ENCODE results near the gene NSMF. TPM values are rescaled to one million over a fixed set of nuclear protein-coding genes. Genes with fewer than 3 reads are reported as not detected.
"Not testable (repeated sequence)": the region's sequence is repeated elsewhere in the genome, so short reads cannot be mapped to it uniquely, and the experiment has no call there.

The NSMF gene
- total RNA-seq, 2 experiments from 2014 or later: 57.6 to 60.3 TPM

DNA sequence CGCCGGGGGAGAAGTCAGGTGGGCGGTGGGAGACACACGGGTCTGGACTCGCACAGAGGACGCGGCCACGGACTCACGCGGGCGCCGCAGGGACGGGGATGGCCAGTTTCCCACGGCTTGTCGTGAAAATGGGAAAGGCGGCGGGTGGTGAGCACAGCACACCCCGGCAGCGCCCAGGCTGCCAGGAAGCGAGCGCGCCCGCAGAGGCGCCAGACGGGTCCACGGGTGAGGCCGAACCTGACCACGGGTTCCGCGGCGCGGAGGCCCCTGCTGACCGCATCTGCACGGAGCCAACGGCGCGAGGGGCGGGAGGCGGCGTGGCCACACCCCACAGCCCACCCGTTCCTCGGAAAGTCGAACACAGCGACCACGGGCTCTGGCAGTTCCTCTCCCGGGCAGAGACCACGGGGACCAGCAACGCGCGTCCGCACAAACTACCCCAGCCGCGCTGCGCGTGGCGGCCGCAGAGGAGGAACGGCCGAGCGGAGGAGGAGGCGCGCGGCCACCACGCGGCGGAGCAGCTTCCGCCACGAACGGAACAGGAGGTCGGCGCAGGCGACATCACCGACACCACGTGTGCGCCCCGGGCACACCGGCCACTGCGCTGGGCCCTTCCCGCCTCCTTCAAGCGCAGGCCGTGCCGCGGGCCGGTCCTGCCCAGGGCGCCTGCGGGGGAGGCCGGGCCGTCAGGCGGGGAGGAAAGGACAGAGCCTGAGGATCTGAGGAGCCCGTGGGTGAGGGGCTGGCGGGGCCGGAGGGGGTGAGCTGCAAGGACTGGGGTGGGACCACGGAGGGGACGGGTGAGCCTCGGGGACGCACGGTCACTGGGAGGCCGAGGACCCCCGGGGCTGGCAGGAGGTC is 41.7 kb downstream of the NSMF start:
- H3K4me3 Mint-ChIP-seq: peak overlapping the region; percentile 34
- no peaks in the 10 kb centered on the region for H3K9me3 Mint-ChIP-seq
- POLR2A ChIA-PET: no interaction called here
- H3K36me3 Mint-ChIP-seq (ENCODE audit: low read depth): no peaks in the 10 kb centered on the region
- H3K27ac Mint-ChIP-seq: no peak overlapping the region
- peaks cover 20% of the 10 kb centered on the region for H3K4me1 Mint-ChIP-seq
- DNase-seq: no peak
- CTCF ChIA-PET: interaction anchor here (1.1 kb wide), 1 partner anchor 131 kb away, joined by 3 read pairs; no protein-coding TSS in a partner anchor
- no peaks in the 10 kb centered on the region for H3K27me3 Mint-ChIP-seq

DNA sequence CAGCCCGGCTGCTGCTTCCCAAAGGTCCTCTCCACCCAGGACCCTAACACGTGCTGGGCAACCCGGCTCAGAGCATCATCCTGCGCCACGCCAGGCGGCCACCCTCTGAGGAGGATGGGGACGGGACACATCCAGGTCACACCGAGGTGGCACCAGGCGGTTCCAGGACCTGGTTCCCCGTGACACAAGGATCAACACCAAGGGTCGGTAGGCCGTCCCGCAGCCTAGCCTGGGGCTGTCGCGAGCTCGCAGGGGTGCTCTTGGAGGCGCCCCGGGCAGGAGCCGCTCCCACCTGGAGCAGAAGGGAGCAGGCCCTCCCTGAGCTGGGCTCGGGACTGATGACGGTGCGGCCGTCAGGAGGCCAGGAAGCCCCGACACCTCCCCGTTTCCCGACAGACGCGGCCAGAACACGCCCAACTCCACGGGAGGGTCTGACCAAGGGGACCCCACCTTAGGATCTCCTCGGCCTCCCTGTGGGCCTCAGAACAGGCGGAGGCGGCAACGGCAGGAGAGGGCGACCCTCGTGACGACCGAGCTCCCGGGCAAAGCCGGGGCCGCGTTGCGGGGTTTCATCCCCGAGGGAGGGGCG is 42.5 kb downstream of the NSMF start:
- CTCF ChIA-PET: no interaction called here

DNA sequence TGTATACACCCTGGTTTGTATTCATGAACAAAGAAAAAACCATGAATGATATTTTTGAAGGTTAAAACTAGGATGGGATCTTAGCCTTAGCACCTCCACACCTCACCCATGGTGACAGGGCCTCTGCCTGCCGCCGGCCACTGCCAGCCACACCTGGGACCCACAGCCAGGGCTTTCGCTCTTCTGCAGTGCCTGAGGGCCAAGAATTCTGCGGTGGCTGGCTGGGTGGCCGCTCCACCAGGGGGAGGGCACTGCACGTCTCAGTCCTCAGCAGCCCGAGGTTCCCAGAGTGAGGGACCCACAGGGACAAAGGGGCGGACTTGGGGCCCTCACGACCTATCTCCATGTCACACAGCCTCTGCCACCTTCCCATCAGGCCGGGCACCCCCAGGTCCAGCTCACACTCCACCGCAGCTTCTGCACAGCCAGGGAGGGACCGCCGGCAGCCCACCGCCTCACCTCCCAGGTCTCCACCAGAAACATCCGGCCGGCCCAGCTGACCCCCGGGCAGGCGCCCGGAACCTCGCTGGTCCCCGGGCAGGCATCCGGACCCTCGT is 43.0 kb downstream of the NSMF start:
- Mint-ChIP-seq H3K27me3 (no peaks in the 10 kb centered on the region), H3K9me3 (no peaks in the 10 kb centered on the region), H3K36me3 (ENCODE audit: low read depth) (no peaks in the 10 kb centered on the region), H3K4me1 (peaks cover 16% of the 10 kb centered on the region), H3K27ac (no peak overlapping the region), H3K4me3 (no peak overlapping the region)
- DNase-seq: no peak
- POLR2A ChIA-PET: no interaction called here
- CTCF ChIA-PET: no interaction called here

More for the DNA sequence above, 42.5 kb downstream of the NSMF start:
- H3K27ac Mint-ChIP-seq: no peak overlapping the region
- no peak for DNase-seq
- POLR2A ChIA-PET: no interaction called here
- H3K36me3 Mint-ChIP-seq (ENCODE audit: low read depth): no peaks in the 10 kb centered on the region
- H3K4me3 Mint-ChIP-seq: no peak overlapping the region
- peaks cover 15% of the 10 kb centered on the region for H3K4me1 Mint-ChIP-seq
- no peaks in the 10 kb centered on the region for H3K27me3 Mint-ChIP-seq
- no peaks in the 10 kb centered on the region for H3K9me3 Mint-ChIP-seq

DNA sequence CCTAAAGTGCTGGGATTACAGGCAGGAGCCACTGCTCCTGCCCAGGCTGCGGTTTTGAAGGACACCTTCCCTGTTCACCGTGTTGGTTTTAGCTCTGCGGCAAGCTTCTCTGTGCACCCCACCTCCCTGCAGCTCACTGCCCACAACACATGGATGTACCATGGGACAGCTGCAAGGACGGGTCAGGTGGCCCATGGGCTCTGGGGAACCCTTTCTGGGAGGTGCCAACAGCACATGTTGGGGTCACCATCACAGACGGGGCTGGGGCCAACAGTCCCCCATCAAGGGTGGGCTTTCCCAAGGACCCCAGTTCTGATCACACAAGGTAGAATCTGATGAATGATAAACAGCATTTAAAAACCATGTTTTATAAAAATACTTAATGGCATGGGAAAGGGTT is 43.7 kb downstream of the NSMF start:
- no peak for DNase-seq
- no peaks in the 10 kb centered on the region for H3K36me3 Mint-ChIP-seq (ENCODE audit: low read depth)
- H3K4me3 Mint-ChIP-seq: no peak overlapping the region
- no peaks in the 10 kb centered on the region for H3K27me3 Mint-ChIP-seq
- POLR2A ChIA-PET: no interaction called here
- peaks cover 17% of the 10 kb centered on the region for H3K4me1 Mint-ChIP-seq
- H3K9me3 Mint-ChIP-seq: no peaks in the 10 kb centered on the region
- no peak overlapping the region for H3K27ac Mint-ChIP-seq
- CTCF ChIA-PET: no interaction called here

DNA sequence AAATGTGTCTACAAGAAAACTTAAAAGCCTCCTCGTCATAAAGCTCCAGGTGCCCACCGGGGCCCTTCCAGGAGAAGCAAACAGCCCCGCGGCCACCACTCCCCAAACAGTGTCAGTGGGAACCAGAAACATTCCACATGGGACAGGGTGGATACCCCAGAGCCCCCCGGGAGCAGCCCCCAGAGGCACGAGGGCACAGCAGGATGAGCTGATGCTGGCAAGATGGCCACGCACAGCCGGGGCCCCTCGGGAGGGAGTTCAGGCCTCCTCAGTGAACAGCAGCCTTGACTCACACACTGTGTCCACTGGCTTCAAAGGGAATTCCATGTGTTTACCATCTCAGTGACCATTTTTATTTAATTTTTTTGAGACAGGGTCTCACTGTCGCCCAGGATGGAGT is 46.7 kb downstream of the NSMF start:
- ChIA-PET CTCF (interaction anchor here (0.6 to 1.4 kb wide), 2 partner anchors 10 to 213 kb away, joined by 3 to 4 read pairs; partner anchors contain the start of genes EXD3 and NOXA1), POLR2A (no interaction called here)
- Mint-ChIP-seq H3K27ac (no peak overlapping the region), H3K36me3 (ENCODE audit: low read depth) (no peaks in the 10 kb centered on the region), H3K27me3 (no peaks in the 10 kb centered on the region), H3K4me3 (no peak overlapping the region), H3K4me1 (peaks cover 17% of the 10 kb centered on the region), H3K9me3 (no peaks in the 10 kb centered on the region)
- DNase-seq: no peak

DNA sequence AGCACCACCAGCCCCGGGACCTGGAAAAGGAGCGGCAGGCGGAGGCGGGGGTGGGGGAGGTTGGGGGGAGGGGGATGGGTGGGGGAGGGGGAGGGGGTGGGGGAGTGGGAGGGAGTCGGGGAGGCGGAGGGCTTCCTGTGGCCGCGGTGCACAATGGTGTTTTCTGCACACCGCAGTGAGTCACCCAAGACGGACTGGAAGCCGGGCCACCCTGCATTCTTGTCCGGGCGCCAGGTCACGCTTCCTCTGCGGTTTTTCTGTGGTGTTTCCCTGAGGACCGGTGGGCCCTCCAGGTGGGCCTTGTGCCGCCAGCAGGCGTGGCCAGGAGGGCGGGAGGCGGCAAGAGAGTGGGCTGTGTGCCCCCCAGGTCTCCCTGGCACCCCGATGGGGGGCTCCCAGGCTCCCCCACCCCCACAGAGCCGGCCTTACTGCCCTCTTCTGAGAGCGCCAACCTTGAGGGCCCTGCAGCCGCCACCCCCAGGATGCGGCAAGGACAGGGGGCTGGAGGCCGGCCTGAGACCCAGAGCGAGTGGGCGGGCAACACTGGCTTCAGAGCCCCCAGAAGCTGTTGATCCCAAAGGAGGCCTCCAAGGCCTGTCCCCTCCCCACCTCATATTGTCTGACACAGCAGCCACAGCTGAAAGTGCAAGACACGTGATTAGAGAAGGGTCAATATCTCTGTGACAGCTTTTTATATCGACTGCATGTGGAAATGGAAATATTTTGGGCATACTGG is 47.3 kb downstream of the NSMF start:
- DNase-seq: peak; percentile 26
- H3K27ac Mint-ChIP-seq: no peak overlapping the region
- H3K9me3 Mint-ChIP-seq: no peaks in the 10 kb centered on the region
- no peaks in the 10 kb centered on the region for H3K36me3 Mint-ChIP-seq (ENCODE audit: low read depth)
- no peak overlapping the region for H3K4me3 Mint-ChIP-seq
- no peaks in the 10 kb centered on the region for H3K27me3 Mint-ChIP-seq
- ChIA-PET CTCF (interaction anchor here (1.4 to 2.9 kb wide), 3 partner anchors 11 to 33 kb away, joined by 4 to 10 read pairs (median 6); partner anchors contain the start of genes EXD3 and NOXA1), POLR2A (no interaction called here)
- peaks cover 17% of the 10 kb centered on the region for H3K4me1 Mint-ChIP-seq

DNA sequence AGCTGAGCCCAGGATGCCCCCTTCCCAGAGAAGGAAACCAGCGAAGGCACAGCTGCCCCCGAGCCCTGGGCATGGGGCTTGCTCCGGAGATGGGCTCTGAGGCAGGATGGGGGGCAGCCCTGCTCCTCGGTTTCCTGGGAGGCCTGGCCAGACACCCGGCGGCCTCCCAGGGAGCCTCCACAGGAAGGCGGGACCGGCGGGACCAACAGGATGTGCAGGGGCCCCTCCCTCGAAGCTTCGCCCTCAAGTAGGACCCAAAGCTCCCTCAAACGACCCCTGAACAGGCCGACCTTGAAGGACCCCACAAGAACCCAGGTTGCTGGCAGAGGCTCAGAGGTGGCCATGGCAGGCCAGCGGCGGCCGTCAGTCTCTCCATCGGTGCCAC is 47.9 kb downstream of the NSMF start:
- H3K4me1 Mint-ChIP-seq: peaks cover 17% of the 10 kb centered on the region
- ChIA-PET POLR2A (no interaction called here), CTCF (interaction anchor here (1.9 to 2.9 kb wide), 2 partner anchors 12 to 33 kb away, joined by 6 to 10 read pairs; partner anchors contain the start of genes EXD3 and NOXA1)
- DNase-seq: no peak
- H3K36me3 Mint-ChIP-seq (ENCODE audit: low read depth): no peaks in the 10 kb centered on the region
- H3K4me3 Mint-ChIP-seq: no peak overlapping the region
- no peak overlapping the region for H3K27ac Mint-ChIP-seq
- no peaks in the 10 kb centered on the region for H3K27me3 Mint-ChIP-seq
- H3K9me3 Mint-ChIP-seq: no peaks in the 10 kb centered on the region

DNA sequence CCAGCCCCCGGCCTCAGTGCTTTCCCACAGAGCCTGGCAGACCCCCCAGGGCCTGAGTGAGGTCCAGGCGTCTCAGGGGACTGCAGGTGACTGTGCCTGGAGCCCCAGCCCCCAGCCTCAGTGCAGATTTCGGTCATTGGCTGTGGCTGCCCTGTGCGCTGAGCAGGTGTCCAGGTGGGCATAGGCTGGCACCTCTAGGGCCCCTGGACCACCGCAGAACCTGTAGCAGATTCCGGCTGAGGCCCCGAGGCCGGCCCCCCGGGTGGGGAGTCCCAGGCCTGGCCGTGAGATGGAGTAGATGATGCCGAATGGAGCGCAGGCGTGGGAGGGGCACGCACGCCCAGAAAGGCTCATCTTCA is 48.3 kb downstream of the NSMF start:
- DNase-seq: no peak
- no peaks in the 10 kb centered on the region for H3K9me3 Mint-ChIP-seq
- no peaks in the 10 kb centered on the region for H3K27me3 Mint-ChIP-seq
- H3K27ac Mint-ChIP-seq: no peak overlapping the region
- no peak overlapping the region for H3K4me3 Mint-ChIP-seq
- ChIA-PET CTCF (interaction anchor here (1.2 to 2.9 kb wide), 3 partner anchors 12 to 109 kb away, joined by 6 to 10 read pairs (median 6); partner anchors contain the start of genes EXD3, NOXA1 and NRARP), POLR2A (no interaction called here)
- peaks cover 17% of the 10 kb centered on the region for H3K4me1 Mint-ChIP-seq
- no peaks in the 10 kb centered on the region for H3K36me3 Mint-ChIP-seq (ENCODE audit: low read depth)

DNA sequence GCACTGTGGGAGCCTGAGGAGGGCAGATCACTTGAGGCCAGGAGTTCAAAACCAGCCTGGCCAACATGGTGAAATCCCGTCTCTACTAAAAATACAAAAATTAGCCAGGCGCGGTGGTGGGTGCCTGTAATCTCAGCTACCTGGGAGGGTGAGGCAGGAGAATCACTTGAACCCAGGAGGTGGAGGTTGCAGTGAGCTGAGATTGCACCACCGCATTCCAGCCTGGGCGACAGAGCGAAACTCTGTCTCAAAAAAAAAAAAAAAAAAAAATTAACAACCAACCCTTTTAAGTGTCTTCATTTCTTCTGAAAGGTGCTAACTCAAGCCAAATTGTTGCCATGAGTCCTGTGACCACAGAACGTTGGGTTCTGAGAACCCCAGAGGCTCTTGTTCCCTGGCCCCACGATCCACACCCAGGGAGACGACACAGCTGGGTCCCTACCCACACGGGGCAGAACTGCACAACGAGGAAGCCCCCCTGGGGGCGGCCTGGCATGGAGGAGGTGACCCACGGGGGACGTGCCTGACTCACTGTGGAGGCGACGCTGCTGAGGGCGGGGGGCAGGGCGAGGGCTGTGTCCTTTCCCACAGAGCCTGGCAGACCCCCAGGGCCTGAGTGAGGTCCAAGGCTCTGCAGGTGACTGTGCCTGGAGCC is 48.8 kb downstream of the NSMF start:
- CTCF ChIA-PET: interaction anchor here (1.2 to 2.9 kb wide), 3 partner anchors 13 to 108 kb away, joined by 6 to 10 read pairs (median 6); partner anchors contain the start of genes EXD3, NOXA1 and NRARP
- H3K27me3 Mint-ChIP-seq; H3K36me3 Mint-ChIP-seq (ENCODE audit: low read depth); H3K27ac Mint-ChIP-seq; H3K4me3 Mint-ChIP-seq; H3K9me3 Mint-ChIP-seq; DNase-seq; POLR2A ChIA-PET: not testable (repeated sequence)
- H3K4me1 Mint-ChIP-seq: peaks cover 17% of the 10 kb centered on the region

DNA sequence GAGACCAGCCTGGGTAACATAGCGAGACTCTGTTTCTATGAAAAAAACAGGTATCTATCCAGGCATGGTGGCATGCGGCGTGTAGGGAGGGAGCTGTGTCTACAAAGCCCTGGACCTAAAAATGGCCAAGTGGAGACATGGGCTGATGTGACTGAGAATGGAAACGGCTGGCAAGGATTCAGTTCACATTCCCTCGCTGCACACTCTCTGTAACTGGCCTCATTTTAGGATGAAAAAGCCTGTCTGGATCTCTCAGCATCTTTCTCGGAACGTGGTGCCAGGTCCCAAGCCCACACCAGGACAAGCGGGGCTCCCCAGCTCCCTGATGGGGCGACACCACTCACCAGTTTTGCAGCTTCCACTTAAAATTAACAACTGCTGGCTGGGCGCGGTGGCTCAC is 49.6 kb downstream of the NSMF start:
- ChIA-PET POLR2A (no interaction called here), CTCF (interaction anchor here (1.2 to 2.9 kb wide), 2 partner anchors 13 to 107 kb away, joined by 6 to 10 read pairs; partner anchors contain the start of genes EXD3, NOXA1 and NRARP)
- Mint-ChIP-seq H3K27me3 (peaks cover 3% of the 10 kb centered on the region), H3K27ac (no peak overlapping the region), H3K9me3 (no peaks in the 10 kb centered on the region), H3K4me3 (no peak overlapping the region), H3K4me1 (peaks cover 17% of the 10 kb centered on the region), H3K36me3 (ENCODE audit: low read depth) (no peaks in the 10 kb centered on the region)
- no peak for DNase-seq

DNA sequence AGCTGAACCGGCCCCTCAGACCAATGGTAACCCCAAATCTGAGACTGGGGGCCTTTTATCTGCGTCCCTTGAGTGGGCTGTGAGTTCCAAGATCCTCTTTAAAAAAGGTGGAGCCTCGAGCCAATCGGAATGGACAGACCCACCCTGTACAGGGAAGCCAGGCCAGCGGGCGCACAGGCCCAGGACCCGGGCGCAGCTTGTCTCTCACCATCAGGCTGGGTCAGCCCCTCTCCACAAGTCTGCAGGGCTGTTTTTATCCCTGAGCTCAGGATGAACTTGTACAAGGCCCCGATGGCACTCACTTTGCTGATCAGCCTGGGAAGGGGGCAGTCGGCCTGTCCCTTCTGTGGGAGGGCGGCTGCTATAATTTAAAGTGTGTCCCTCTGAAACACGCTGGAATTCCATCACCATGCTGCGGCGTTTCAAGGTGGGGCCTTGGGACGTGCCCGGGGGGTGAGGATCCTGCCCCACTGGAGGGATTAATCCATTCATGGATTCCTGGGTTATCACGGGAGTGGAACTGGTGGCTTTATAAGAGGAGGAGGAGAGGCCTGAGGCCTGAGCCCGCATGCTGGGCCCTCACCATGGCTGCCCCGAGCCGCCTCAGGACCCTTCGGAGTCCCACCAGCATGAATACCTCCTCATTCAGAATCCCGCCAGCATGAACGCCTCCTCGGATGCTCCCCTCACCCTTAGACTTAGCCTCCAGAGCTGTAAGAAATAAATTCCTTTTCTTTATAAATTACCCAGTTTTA is 50.3 kb downstream of the NSMF start:
- ChIA-PET POLR2A (no interaction called here), CTCF (interaction anchor here (0.8 to 2.9 kb wide), 2 partner anchors 14 to 15 kb away, joined by 4 to 10 read pairs; partner anchors contain the start of genes EXD3 and NOXA1)
- peaks cover 15% of the 10 kb centered on the region for H3K4me1 Mint-ChIP-seq
- H3K4me3 Mint-ChIP-seq: no peak overlapping the region
- H3K36me3 Mint-ChIP-seq (ENCODE audit: low read depth): no peaks in the 10 kb centered on the region
- H3K27me3 Mint-ChIP-seq: peaks cover 3% of the 10 kb centered on the region
- no peak overlapping the region for H3K27ac Mint-ChIP-seq
- DNase-seq: no peak
- H3K9me3 Mint-ChIP-seq: no peaks in the 10 kb centered on the region
